Neutrophil (primary cell): ENCODE measurements around the gene PRKCQ.
"Not testable (repeated sequence)": the region's sequence is repeated elsewhere in the genome, so short reads cannot be mapped to it uniquely, and the experiment has no call there.

ENCODE experiments used
- H3K27ac ChIP-seq: fragments of 200-600 bp; sonication (generic); 2 replicates; pipeline ENCODE4 v1.5.1; 2016; ENCODE audit warnings: mild to moderate bottlenecking, moderate library complexity
- H3K27me3 ChIP-seq: fragments of 200-600 bp; sonication (generic); 2 replicates; pipeline ENCODE4 v1.6.0; 2016; ENCODE audit warnings: mild to moderate bottlenecking
- H3K36me3 ChIP-seq: fragments of 200-600 bp; sonication (generic); 2 replicates; pipeline ENCODE4 v1.5.1; 2017
- H3K4me1 ChIP-seq, 2 experiments: fragments of 200-600 bp in 1 of 2; sonication (generic) in 1 of 2; 1 replicate in 1 of 2; 2 replicates in 1 of 2; pipeline versions ENCODE4 v1.5.1 to v1.6.1; 2013 to 2016; ENCODE audit warnings: low read depth in 1 of 2, low read length in 1 of 2, mild to moderate bottlenecking in 1 of 2, moderate library complexity in 1 of 2; ENCODE audit not compliant: control insufficient read depth in 1 of 2, insufficient read depth in 1 of 2
- H3K4me3 ChIP-seq, 2 experiments: fragments of 200-600 bp in 1 of 2; sonication (generic) in 1 of 2; 1 replicate in 1 of 2; 2 replicates in 1 of 2; pipeline ENCODE4 v1.5.1; 2013 to 2016; ENCODE audit warnings: low read depth in 1 of 2, low read length in 1 of 2, mild to moderate bottlenecking in 1 of 2, moderate library complexity in 1 of 2
- H3K9me3 ChIP-seq: fragments of 200-600 bp; sonication (generic); 2 replicates; pipeline ENCODE4 v1.5.1; 2016
- TF ChIP-seq, protein P1 (sequence below): fragments of 200-600 bp; sonication (generic); IDR thresholded peaks from 2 replicates; pipeline ENCODE4 v1.5.1; 2016; ENCODE audit warnings: antibody characterized with exemption

The PRKCQ gene

GRCh38 chr10:6445671-6446316, 134.3 kb downstream of the PRKCQ start:
- Histone ChIP-seq H3K36me3 (peaks cover 9% of the 10 kb centered on the region), H3K4me1 (peaks cover 0 to 4% of the 10 kb centered on the region in 2 experiments), H3K4me3 (no peak overlapping the region), H3K9me3 (no peaks in the 10 kb centered on the region), H3K27me3 (no peaks in the 10 kb centered on the region), H3K27ac (no peak overlapping the region)
- TF ChIP-seq, protein P1, sequence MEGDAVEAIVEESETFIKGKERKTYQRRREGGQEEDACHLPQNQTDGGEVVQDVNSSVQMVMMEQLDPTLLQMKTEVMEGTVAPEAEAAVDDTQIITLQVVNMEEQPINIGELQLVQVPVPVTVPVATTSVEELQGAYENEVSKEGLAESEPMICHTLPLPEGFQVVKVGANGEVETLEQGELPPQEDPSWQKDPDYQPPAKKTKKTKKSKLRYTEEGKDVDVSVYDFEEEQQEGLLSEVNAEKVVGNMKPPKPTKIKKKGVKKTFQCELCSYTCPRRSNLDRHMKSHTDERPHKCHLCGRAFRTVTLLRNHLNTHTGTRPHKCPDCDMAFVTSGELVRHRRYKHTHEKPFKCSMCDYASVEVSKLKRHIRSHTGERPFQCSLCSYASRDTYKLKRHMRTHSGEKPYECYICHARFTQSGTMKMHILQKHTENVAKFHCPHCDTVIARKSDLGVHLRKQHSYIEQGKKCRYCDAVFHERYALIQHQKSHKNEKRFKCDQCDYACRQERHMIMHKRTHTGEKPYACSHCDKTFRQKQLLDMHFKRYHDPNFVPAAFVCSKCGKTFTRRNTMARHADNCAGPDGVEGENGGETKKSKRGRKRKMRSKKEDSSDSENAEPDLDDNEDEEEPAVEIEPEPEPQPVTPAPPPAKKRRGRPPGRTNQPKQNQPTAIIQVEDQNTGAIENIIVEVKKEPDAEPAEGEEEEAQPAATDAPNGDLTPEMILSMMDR: peak; percentile 41

DNA sequence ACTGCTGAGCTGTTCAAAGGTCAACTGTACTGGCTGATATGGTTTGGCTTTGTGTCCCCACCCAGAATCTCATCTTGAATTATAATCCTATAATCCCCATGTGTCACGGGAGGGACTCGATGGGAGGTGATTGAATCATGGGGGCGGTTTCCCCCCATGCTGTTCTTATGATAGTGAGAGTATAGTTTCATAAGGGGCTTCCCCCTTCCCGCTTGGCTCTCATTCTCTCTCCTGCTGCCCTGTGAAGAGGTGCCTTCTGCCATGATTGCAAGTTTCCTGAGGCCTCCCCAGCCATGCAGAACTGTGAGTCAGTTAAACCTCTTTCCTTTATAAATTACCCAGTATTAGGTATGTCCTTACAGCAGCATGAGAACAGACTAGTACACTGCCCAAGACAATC, 140.2 kb downstream of the PRKCQ start:
- H3K36me3 ChIP-seq, H3K4me3 ChIP-seq, H3K9me3 ChIP-seq, H3K27me3 ChIP-seq, H3K27ac ChIP-seq, H3K4me1 ChIP-seq: not testable (repeated sequence)

- Histone ChIP-seq H3K4me3 (no peak overlapping the region), H3K27me3 (no peaks in the 10 kb centered on the region), H3K36me3 (no peaks in the 10 kb centered on the region), H3K4me1 (no peaks in the 10 kb centered on the region), H3K9me3 (no peaks in the 10 kb centered on the region), H3K27ac (no peak overlapping the region)
- TF ChIP-seq, protein P1: no peak
Observed at GRCh38 chr10:6431861-6432260, 148.2 kb downstream of the PRKCQ start.

DNA sequence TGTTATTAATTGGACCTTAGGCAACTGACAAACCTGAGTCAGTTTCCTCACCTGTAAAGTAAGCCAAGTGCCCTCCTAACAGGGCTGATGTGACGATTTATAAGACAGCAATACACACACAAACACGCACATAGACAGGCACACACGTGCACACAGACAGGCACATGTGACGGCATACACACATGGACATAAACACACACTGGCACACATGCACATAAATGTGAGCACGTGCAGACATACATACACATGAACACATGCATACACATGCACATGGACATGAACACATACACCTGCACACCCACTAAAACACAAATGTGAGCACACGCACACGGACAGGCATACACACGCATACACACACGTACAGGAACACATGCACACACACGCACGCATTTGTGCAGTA, 148.9 kb downstream of the PRKCQ start:
- Histone ChIP-seq H3K36me3 (no peaks in the 10 kb centered on the region), H3K4me1 (no peaks in the 10 kb centered on the region), H3K27me3 (no peaks in the 10 kb centered on the region), H3K4me3 (no peak overlapping the region), H3K27ac (no peak overlapping the region), H3K9me3 (no peaks in the 10 kb centered on the region)
- TF ChIP-seq, protein P1: no peak

DNA sequence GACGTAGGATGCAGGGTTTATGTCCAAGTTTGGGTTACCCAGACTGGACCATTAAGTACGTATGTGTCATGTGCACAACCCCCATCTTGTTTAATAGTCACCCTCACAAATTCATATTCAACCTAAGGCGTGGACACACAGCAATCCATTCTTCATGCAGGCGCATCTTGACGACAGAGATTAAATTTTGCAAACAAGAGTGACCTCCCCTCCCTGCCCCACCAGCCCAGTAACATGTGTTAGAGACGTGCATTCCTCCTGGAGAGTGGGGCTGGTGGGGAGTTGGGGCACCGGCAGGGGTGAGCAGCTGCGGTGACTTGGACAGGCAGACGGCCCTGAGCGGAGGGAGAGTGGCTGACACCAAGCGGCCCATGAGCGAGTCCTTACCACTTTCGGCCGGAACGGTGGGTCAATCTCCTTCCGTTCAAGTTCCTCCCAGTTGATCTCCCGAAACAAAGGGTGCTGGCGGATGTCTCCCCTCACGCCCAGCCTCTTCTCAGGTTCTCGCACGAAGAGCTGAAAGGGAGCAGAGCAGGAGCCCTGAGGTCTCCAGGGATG, 149.6 kb downstream of the PRKCQ start:
- Histone ChIP-seq H3K4me1 (no peaks in the 10 kb centered on the region), H3K36me3 (no peaks in the 10 kb centered on the region)
- TF ChIP-seq, protein P1: no peak

GRCh38 chr10:6427357-6427959, 152.6 kb downstream of the PRKCQ start:
- Histone ChIP-seq H3K27ac (no peak overlapping the region), H3K4me1 (no peaks in the 10 kb centered on the region), H3K4me3 (no peak overlapping the region), H3K9me3 (no peaks in the 10 kb centered on the region), H3K27me3 (no peaks in the 10 kb centered on the region), H3K36me3 (no peaks in the 10 kb centered on the region)
- TF ChIP-seq, protein P1: no peak

More for the DNA sequence above, 149.6 kb downstream of the PRKCQ start:
- H3K27me3 ChIP-seq: no peaks in the 10 kb centered on the region
- H3K27ac ChIP-seq: no peak overlapping the region
- H3K4me3 ChIP-seq: no peak overlapping the region
- no peaks in the 10 kb centered on the region for H3K9me3 ChIP-seq
